ENCODE measurements around the gene FRRS1L. TPM values are rescaled to one million over a fixed set of nuclear protein-coding genes. Genes with fewer than 3 reads are reported as not detected.
A peak's percentile ranks its signal among the peaks of the same experiment; 100 is the strongest.

FRRS1L gene
- total and polyA plus RNA-seq, 2 of the 13 experiments (the other 11 are each of a cell fraction or from before 2014, with no cell fraction given) = 0.02 to 0.03 TPM

- in situ Hi-C loops (cut with HindIII; ENCODE audit: extremely low pct_ligation_motif_present, low pct_unique_long_range_greater_than_20kb) (no loop called here), intact Hi-C loops (cut with micrococcal nuclease; ENCODE audit: unreplicated experiment) (no loop called here)
- no TSS peak for BruUV-seq (replicated peaks)
- Histone ChIP-seq H3K9me3 (ENCODE audit: low read length) (no peaks in the 10 kb centered on the region), H4K20me1 (ENCODE audit: insufficient read depth, low read length) (no peaks in the 10 kb centered on the region), H3K9ac (ENCODE audit: insufficient read depth, low read depth, low read length) (no peak overlapping the region), H3K79me2 (ENCODE audit: insufficient read depth, low read length) (no peaks in the 10 kb centered on the region), H3K27me3 (ENCODE audit: control insufficient read depth in 1 of 2, insufficient read depth in 2 of 2, low read length in 2 of 2) (no peaks in the 10 kb centered on the region), H3K36me3 (replicated peaks in 1 of 2; ENCODE audit: control insufficient read depth in 1 of 2, insufficient read depth in 2 of 2, low read length in 2 of 2) (no peaks in the 10 kb centered on the region), H3K4me3 (replicated peaks in 1 of 3; ENCODE audit: insufficient read depth in 1 of 3, low read depth in 2 of 3, low read length in 3 of 3) (no peak overlapping the region), H3K4me1 (ENCODE audit: insufficient read depth, low read length) (peaks cover 14% of the 10 kb centered on the region), H2AFZ (ENCODE audit: low read length) (no peak overlapping the region), H3K27ac (ENCODE audit: extremely low read length, insufficient read depth, low read length) (peak overlapping the region; percentile 5), H3K4me2 (ENCODE audit: low read depth, low read length) (no peak overlapping the region)
- ChIA-PET CTCF (ENCODE audit: low intra/inter-chr PET ratio, low total read pairs) (no interaction called here), POLR2A (no interaction called here)
- DNase-seq (ENCODE audit: low spot score) (peak; percentile 48), ATAC-seq (peak; percentile 81), FAIRE-seq (no peak)
- TF ChIP-seq EZH2 (conservative IDR thresholded peaks at IDR 0.05; ENCODE audit: low read depth, low read length) (no peak), ZNF83 (CRISPR knock-in tag; IDR thresholded peaks at IDR 0.05; ENCODE audit: borderline replicate concordance) (no peak), NR3C1 (CRISPR knock-in tag; IDR thresholded peaks at IDR 0.05) (no peak), ZNF780A (CRISPR knock-in tag; IDR thresholded peaks at IDR 0.05) (no peak), RXRB (CRISPR knock-in tag; IDR thresholded peaks at IDR 0.05; ENCODE audit: borderline replicate concordance) (no peak), CREB1 (IDR thresholded peaks at IDR 0.05) (no peak), CREB1 (CRISPR knock-in tag; IDR thresholded peaks at IDR 0.05) (0 out of 2 replicates have a peak, but pooled peaks have one; percentile 28), ATF7-NPFF (CRISPR knock-in tag; IDR thresholded peaks at IDR 0.05; ENCODE audit: low read depth) (no peak), BCL6 (CRISPR knock-in tag; IDR thresholded peaks at IDR 0.05) (peak; percentile 45; the same call in 1 of the 2 replicates), ZNF670 (CRISPR knock-in tag; IDR thresholded peaks at IDR 0.05; ENCODE audit: borderline replicate concordance) (peak; percentile 47; the same call in 1 of the 2 replicates), ZNF326 (CRISPR knock-in tag; IDR thresholded peaks at IDR 0.05; ENCODE audit: borderline replicate concordance) (no peak), ATF4 (CRISPR knock-in tag; IDR thresholded peaks at IDR 0.05) (peak in 1 of 2 experiments; percentile 95; a peak in 2 of 4 replicates), SAFB2 (CRISPR knock-in tag; IDR thresholded peaks at IDR 0.05; ENCODE audit: borderline replicate concordance, low read depth) (no peak), ZBTB21 (CRISPR knock-in tag; IDR thresholded peaks at IDR 0.05) (no peak), TBL1XR1 (IDR thresholded peaks at IDR 0.05; ENCODE audit: borderline replicate concordance, low read length, partially characterized antibody) (no peak), ATF3 (CRISPR knock-in tag; IDR thresholded peaks at IDR 0.05) (0 out of 2 replicates have a peak, but pooled peaks have one; percentile 30), HBP1 (CRISPR knock-in tag; IDR thresholded peaks at IDR 0.05; ENCODE audit: low read depth) (no peak), ZZZ3 (CRISPR knock-in tag; IDR thresholded peaks at IDR 0.05; ENCODE audit: borderline replicate concordance) (no peak)
- TF ChIP-seq, protein P1, sequence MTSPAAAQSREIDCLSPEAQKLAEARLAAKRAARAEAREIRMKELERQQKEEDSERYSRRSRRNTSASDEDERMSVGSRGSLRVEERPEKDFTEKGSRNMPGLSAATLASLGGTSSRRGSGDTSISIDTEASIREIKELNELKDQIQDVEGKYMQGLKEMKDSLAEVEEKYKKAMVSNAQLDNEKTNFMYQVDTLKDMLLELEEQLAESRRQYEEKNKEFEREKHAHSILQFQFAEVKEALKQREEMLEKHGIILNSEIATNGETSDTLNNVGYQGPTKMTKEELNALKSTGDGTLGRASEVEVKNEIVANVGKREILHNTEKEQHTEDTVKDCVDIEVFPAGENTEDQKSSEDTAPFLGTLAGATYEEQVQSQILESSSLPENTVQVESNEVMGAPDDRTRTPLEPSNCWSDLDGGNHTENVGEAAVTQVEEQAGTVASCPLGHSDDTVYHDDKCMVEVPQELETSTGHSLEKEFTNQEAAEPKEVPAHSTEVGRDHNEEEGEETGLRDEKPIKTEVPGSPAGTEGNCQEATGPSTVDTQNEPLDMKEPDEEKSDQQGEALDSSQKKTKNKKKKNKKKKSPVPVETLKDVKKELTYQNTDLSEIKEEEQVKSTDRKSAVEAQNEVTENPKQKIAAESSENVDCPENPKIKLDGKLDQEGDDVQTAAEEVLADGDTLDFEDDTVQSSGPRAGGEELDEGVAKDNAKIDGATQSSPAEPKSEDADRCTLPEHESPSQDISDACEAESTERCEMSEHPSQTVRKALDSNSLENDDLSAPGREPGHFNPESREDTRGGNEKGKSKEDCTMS (CRISPR knock-in tag; conservative IDR thresholded peaks at IDR 0.05) = no peak
- TF ChIP-seq, protein P2, sequence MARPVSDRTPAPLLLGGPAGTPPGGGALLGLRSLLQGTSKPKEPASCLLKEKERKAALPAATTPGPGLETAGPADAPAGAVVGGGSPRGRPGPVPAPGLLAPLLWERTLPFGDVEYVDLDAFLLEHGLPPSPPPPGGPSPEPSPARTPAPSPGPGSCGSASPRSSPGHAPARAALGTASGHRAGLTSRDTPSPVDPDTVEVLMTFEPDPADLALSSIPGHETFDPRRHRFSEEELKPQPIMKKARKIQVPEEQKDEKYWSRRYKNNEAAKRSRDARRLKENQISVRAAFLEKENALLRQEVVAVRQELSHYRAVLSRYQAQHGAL (CRISPR knock-in tag; IDR thresholded peaks at IDR 0.05; ENCODE audit: not compliant biosample characterization) = no peak
Measured at GRCh38 chr9:109168170-109168569, 1.1 kb upstream of the FRRS1L start.

All from HepG2 (cell line).